Measurements from ENCODE around the gene CEACAM19. TPM values are rescaled to one million over a fixed set of nuclear protein-coding genes. Genes with fewer than 3 reads are reported as not detected.
"Not testable (repeated sequence)": the region's sequence is repeated elsewhere in the genome, so short reads cannot be mapped to it uniquely, and the experiment has no call there.

Gene CEACAM19
- total RNA-seq, 1 experiment from 2014 or later: 0.03 TPM

DNA sequence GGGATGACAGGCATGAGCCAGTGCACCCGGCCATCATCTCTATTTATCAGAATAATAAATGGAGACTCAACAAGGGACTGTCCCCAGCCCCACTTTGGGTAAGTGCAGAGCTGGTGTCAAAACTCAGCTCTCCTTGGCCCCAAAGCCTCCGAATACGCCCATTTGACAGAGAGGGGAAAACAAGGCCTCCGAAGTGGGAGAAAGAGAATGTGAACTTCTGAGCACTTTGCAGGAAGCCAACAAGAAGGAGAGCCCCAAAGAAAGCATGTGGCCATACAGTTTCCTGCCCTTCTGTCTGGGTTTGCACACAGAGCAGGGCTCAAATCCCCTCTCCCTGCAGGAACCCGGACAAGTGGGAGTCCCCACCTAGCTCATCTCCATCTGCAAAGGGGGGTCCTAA is 29.3 kb downstream of the CEACAM19 start:
- DNase-seq (ENCODE audit: low read depth): no peak

DNA sequence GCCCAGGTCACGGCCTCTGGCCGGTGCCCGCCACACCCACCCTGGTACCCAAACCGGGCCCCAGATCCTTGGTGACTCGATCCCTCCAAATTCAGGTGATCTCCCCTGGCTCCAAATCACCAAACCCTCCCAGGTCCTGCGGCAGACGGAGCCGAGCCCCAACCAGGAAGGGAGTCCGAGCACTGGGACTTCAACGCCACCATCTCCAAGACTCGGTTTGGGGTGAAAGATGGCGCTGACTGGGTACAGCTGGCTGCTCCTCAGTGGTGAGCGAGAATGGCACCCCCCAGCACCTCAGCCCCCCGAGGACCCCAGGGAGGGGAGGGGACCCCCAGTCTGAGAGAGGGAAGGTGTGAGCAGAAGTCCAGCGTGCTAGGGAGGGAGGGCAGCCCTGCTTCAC is 29.9 kb downstream of the CEACAM19 start:
- DNase-seq (ENCODE audit: low read depth): no peak

DNA sequence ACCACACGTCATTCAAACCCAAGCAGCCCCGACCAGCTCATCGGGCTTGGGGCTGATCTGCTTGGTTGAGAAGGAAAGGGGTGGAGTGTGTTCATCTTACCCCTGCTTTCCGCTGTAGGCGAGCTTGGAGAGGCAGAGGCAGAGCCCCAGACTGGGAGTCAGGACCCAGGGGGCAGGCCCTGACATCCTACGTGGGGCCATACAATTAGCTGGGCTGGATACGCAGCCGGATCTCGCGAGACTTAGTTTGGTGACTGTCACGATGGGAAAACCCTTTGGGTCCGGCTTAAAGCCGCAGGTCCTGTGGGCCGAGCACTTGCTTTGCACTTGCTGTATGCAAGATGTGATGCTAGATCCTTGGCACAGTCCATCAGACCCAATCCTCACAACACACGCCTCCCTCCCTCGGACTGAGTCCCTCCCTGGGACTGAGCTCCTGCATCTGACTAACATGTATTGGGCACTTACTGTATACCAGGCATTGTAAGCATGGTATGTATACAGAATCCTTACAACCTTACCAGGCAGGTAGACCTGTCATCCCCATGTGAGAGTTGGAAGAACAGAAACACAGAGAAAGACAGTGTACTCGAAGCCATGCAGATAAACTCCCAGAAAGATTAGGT is 31.4 kb downstream of the CEACAM19 start:
- DNase-seq (ENCODE audit: low read depth): no peak

DNA sequence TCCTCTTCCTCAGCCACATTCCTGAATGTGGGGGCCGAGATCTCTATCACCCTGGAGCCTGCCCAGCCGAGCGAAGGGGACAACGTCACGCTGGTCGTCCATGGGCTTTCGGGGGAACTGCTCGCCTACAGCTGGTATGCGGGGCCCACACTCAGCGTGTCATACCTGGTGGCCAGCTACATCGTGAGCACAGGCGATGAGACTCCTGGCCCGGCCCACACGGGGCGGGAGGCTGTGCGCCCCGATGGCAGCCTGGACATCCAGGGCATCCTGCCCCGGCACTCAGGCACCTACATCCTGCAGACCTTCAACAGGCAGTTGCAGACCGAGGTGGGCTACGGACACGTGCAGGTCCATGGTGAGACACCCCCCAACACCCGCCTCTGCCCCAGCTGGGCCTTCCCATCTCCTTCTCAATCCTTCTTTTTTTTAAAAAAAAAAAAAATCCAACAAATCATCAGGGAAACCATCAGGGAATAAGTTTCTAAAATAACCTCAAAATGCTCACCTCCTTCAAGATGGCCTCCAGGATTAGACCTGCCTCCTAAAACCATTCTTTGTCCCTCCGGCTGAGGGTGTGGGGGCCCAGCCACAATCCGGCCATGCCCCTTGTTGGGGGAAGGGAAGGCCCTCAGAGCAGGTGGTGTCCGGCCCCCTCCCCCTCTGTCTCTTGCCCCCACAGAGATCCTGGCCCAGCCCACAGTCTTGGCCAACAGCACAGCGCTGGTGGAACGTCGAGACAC is 32.2 kb downstream of the CEACAM19 start:
- DNase-seq (ENCODE audit: low read depth): no peak

DNA sequence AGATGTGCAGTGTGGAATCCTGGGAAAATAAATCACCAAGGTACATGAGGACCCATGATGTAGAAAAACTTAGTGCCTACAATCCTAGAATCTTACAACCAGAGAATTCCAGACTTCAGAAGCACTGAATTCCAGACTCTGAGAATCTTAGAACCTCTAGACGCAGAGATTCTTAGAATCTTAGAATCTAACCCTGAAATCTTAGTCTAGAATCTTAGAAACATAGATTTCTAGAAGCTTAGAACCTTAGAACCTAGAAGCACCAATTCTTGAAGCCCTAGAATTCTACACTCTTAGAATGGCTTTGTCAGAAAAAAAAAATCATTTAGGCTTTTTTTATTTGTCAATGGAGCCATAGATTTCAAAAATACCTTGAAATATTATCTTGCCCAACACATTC is 33.7 kb downstream of the CEACAM19 start:
- DNase-seq (ENCODE audit: low read depth): no peak

DNA sequence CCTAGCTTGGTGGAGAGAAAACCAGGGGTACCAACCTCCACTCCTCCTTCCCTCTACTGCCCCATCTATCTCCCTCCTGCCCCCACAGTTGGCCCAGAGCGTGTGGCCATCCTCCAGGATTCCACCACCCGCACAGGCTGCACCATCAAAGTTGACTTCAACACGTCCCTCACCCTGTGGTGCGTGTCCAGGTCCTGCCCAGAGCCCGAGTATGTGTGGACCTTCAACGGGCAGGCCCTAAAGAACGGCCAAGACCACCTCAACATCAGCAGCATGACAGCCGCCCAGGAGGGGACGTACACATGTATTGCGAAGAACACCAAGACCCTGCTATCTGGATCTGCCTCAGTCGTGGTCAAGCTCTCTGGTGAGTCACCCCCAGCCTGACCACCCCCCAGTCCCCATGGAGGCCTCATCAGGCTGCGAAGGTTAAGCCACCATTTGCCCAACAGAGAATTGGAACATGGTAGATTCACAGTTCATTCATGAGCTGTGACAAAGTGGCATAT is 34.3 kb downstream of the CEACAM19 start:
- DNase-seq (ENCODE audit: low read depth): no peak

DNA sequence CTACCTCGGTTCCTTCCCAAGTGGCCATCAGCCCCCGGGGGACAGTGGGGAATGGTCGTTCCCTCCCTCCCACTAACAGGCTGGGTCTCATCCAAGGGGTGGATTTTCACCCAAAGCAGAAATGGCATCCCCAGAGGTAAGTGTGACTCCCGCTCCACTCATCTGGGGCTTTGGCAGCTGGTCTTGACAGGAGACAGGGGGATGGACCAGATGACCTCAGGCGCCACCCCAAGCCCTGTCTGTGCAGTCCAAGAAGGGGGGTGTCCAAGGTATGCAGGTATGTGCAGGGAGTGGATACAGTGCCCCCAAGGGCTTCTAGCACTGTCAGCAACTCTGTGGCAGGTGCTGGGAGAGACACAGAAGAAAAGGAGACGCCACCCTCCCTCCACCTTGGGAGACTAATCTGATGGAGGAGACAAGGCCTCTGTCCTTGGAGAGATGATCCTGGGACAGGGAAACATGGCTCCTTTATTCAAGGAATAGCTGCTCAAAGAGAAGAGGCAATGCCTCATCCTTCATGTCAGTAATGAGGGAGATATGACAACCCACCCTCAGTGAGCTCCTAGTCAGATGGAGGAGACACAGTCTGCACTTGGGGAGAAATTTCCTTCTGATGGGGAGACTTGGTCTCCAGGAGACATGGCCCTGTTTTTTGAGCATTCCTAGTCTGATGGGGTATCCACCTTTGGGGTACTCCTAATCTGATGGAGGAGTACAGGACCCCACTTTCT is 35.4 kb downstream of the CEACAM19 start:
- DNase-seq (ENCODE audit: low read depth): no peak

DNA sequence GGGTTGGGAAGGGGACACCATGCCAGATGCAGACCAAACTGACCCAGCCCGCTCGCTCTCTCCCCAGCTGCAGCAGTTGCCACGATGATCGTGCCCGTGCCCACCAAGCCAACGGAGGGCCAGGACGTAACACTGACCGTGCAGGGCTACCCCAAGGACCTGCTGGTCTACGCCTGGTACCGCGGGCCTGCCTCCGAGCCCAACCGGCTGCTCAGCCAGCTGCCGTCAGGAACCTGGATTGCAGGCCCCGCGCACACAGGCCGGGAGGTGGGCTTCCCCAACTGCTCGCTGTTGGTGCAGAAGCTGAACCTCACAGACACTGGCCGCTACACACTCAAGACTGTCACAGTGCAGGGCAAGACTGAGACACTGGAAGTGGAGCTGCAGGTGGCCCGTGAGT is 36.5 kb downstream of the CEACAM19 start:
- no peak for DNase-seq (ENCODE audit: low read depth)

- no peak for DNase-seq (ENCODE audit: low read depth)
Measured at GRCh38 chr19:44708940-44709339, 37.7 kb downstream of the CEACAM19 start.

DNA sequence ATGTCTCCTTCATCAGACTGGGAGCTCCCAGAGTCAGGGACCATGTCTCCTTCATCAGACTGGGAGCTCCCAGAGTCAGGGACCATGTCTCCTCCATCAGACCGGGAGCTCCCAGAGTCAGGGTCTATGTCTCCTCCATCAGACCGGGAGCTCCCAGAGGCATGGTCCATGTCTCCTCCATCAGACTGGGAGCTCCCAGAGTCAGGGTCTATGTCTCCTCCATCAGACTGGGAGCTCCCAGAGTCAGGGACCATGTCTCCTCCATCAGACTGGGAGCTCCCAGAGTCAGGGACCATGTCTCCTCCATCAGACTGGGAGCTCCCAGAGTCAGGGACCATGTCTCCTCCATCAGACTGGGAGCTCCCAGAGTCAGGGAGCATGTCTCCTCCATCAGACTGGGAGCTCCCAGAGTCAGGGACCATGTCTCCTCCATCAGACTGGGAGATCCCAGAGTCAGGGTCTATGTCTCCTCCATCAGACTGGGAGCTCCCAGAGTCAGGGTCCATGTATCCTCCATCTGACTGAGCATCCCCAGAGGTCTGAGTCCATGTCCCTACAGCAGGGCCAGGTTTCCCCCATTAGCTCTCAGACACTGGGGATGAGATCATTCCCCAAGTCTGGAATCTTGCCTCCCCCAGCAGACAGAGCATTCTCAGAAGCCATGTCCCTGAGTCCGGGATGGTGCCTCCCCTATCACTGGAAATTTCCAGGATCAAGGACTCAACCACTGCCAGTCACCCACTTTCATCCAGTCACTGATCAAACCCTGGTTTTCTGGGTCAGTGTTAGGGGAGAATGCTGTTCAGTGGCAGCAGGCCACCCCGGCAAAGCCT is 38.4 kb downstream of the CEACAM19 start:
- DNase-seq (ENCODE audit: low read depth): not testable (repeated sequence)

DNA sequence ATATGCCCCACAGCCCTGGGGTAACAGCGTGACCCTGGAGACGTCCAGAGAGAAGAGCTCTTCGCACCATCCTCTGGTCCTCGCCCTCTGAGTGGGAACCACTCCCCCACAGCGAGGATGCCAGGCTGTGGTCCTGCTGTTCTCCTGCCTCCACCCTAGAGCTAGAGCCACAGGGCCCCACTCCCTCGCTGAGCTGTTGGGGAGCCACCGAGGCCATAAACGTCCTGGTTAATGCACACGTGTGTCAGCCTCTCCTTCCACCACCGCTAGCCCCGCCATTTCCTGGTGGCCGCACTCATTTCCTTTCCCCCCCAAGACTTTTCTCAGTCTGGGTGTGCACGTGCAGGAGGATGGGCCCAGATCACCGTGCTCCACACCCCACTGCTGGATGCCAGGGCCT is 39.2 kb downstream of the CEACAM19 start:
- no peak for DNase-seq (ENCODE audit: low read depth)

DNA sequence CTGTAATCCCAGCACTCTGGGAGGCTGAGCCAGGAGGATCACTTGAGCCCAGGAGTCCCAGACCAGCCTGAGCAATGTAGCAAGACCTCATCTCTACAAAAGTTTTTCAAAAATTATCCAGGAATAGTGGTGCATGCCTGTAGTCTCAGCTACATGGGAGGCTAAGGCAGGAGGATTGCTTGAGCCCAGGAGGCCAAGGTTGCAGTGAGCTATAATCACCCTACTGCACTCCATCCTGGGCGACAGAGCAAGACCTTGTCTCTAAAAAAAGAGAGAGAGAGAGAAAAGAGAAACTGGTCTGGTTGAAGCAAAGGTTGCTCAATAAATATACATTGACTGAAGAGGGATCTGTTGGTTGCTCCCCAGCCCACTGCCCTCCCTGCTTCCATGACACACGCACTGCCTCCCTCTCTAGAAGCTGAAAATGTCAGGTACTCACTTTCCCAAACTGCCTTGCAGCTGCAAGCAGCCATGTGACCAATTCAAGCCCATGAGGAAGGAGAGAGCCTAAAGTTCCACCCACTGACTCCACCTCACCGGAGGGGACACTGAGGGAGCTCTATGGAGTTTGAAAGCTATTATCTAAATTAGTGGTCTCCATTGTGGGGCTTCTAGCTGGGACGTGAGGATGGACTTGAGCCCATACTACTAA is 41.7 kb downstream of the CEACAM19 start:
- DNase-seq (ENCODE audit: low read depth): no peak

- no peak for DNase-seq (ENCODE audit: low read depth)
Measured at GRCh38 chr19:44714597-44715169, 43.4 kb downstream of the CEACAM19 start.

GRCh38 chr19:44717603-44718002 is 46.3 kb downstream of the CEACAM19 start:
- DNase-seq (ENCODE audit: low read depth): no peak

DNA sequence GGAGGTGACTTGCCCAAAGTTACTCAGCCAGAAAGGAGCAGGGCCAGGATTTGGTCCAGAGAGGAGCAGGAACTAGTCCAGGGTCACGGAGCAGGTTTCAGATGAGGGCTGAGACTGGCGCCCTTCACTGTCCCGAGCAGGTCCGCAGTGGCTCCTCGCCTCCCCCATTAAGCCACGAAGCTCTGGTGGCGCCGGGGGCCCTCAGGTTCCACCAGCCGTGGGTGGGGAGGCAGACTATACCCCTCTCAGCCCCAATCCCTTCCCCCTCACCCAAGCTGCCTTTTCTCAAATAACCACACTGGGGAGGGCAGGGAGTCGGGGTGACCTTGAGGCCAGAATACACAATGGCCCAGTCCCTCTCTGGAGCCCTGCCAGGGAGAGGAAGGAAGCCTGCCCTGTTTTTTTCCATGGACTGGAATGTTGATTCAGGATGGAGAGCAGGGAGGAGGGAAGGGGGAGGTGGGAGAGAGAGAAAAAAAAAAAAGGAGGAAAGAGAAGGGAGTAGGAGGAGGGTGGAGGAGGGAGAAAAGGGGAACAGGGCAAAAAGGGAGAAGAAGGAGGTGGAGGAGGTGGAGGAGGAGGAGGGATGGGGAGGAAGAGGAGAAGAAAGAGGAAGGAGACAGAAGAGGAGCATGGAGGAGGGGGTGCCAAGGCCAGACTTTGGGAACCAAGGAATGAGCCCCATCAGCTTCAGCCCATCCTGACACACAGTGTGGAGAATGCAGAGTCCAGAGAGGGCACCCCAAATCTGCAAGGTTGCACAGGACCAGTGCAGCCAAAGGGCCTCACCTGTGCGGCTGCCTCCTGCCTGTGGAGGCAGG is 47.4 kb downstream of the CEACAM19 start:
- peak; percentile 85 for DNase-seq (ENCODE audit: low read depth)

- no peak for DNase-seq (ENCODE audit: low read depth)
Measured at GRCh38 chr19:44719262-44719701, 48.0 kb downstream of the CEACAM19 start.

DNA sequence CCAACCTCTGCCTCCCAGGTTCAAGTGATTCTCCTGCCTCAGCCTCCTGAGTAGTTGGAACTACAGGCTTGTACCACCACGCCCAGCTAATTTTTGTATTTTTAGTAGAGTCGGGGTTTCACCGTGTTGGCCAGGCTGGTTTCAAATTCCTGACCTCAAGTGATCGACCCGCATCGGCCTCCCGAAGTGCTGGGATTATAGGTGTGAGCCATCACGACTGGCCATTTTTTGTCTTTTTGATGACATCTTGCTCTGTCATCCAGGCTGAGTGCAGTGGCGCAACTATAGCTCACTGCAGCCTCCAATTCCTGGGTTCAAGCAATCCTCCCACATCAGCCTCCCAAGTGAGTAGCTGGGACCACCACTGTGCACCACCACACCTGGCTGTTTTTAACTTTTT is 49.1 kb downstream of the CEACAM19 start:
- not testable (repeated sequence) for DNase-seq (ENCODE audit: low read depth)

DNA sequence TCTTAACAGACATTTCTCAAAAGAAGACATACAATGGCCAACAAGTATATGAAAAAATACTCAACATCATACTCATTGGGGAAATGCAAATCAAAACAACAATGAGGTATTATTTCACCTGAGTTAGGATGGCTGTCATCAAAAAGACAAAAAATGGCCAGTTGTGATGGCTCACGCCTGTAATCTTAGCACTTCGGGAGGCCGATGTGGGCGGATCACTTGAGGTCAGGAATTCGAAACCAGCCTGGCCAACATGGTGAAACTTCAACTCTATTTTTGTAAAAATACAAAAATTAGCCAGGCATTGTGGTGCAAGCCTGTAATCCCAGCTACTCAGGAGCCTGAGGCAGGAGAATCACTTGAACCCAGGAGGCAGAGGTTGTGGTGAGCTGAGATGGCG is 49.7 kb downstream of the CEACAM19 start:
- DNase-seq (ENCODE audit: low read depth): no peak

DNA sequence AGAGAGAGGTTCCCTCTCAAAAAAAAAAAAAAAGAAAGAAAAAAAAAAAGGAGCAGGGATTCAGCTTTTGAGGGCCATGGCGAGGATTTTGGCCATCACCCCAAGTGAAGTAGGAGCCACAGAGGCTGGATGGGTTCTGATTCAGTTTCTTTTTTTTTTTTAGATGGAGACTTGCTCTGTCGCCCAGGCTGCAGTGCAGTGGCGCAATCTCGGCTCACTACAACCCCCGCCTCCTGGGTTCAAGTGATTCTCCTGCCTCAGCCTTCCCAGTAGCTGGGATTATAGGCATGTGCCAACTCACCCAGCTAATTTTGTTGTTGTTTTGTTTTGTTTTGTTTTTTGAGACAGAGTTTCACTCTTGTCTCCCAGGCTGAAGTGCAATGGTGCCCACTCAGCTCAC is 50.1 kb downstream of the CEACAM19 start:
- not testable (repeated sequence) for DNase-seq (ENCODE audit: low read depth)

Measured in HT1080 (cell line).